Esophagus muscularis mucosa (tissue), 4 donors: ENCODE results near the gene STK10. TPM values are rescaled to one million over a fixed set of nuclear protein-coding genes. Genes with fewer than 3 reads are reported as not detected.

ENCODE experiments used
- DNase-seq: peaks from one replicate; pipeline ENCODE4 v3.0.0-alpha.2; 2017; ENCODE audit errors: extremely low spot score
- H3K27ac ChIP-seq, 4 donors: fragments of 200-600 bp; sonication (generic); replicated peaks in 1 of 4; 1 replicate in 3 of 4; 2 replicates in 1 of 4; pipeline ENCODE4 v1.5.1; 2016 to 2019; ENCODE audit warnings: mild to moderate bottlenecking in 1 of 4
- H3K27me3 ChIP-seq, 4 donors: fragments of 200-600 bp; sonication (generic); one replicate each; pipeline versions ENCODE4 v1.5.1 to v1.6.0; 2016 to 2019
- H3K36me3 ChIP-seq, 4 donors: fragments of 200-600 bp; sonication (generic); one replicate each; pipeline ENCODE4 v1.5.1; 2016 to 2019
- H3K4me1 ChIP-seq, 4 donors: fragments of 200-600 bp; sonication (generic); one replicate each; pipeline ENCODE4 v1.5.1; 2016 to 2019
- H3K4me3 ChIP-seq, 4 donors: fragments of 200-600 bp; sonication (generic); 1 replicate in 2 of 4; 2 replicates in 2 of 4; pipeline ENCODE4 v1.5.1; 2016 to 2019; ENCODE audit warnings: mild to moderate bottlenecking in 4 of 4, moderate library complexity in 1 of 4
- H3K9me3 ChIP-seq, 4 donors: fragments of 200-600 bp; sonication (generic); 1 replicate in 3 of 4; 2 replicates in 1 of 4; pipeline ENCODE4 v1.5.1; 2016 to 2019
- CTCF ChIP-seq, 3 experiments: fragments of 200-600 bp in 2 of 3; fragments of 450-650 bp in 1 of 3; sonication (generic) in 2 of 3; IDR thresholded peaks; one replicate each; pipeline ENCODE4 v1.5.1; 2017 to 2019; ENCODE audit warnings: antibody characterized with exemption in 3 of 3, mild to moderate bottlenecking in 2 of 3, moderate library complexity in 1 of 3
- EP300 ChIP-seq: sonication (generic); formaldehyde crosslinking; IDR thresholded peaks from one replicate; pipeline ENCODE4 v1.6.1; 2017; ENCODE audit warnings: antibody characterized with exemption
- POLR2A ChIP-seq: fragments of 450-650 bp; IDR thresholded peaks from one replicate; pipeline ENCODE4 v1.6.1; 2017; ENCODE audit warnings: antibody characterized with exemption, moderate library complexity, mild to moderate bottlenecking, low read depth
- POLR2AphosphoS5 ChIP-seq, 2 donors: sonication (generic); formaldehyde crosslinking; IDR thresholded peaks; one replicate each; pipeline ENCODE4 v1.6.1; 2017; ENCODE audit warnings: antibody characterized with exemption in 2 of 2
- WGBS: methylation state at CpG from one replicate; pipeline ENCODE4 v1.1.5; 2018; 5-methylcytosine and 5-hydroxymethylcytosine counted together
- intact Hi-C: fragments of 100-400 bp; cut with DNase I; formaldehyde crosslinking; loops from one replicate; pipeline ENCODE4 v1.15.1; 2023
- total RNA-seq, 4 donors: library from RNA; depleted of rRNA; stranded (reverse); fragments of >200 nt; gene quantifications; one replicate each; pipeline versions ENCODE4 v1.1.0 to v1.2.1, GENCODE V29; 2016

The STK10 gene
- total RNA-seq, 4 donors from 2014 or later: 18.8 to 21.8 (median 19.4) TPM

GRCh38 chr5:172111852-172112225, 76.2 kb downstream of the STK10 start:
- H3K4me3 ChIP-seq: no peak overlapping the region
- intact Hi-C loops: no loop called here

GRCh38 chr5:172110921-172111851, 76.8 kb downstream of the STK10 start:
- no peak for TF ChIP-seq EP300
- no peak for TF ChIP-seq CTCF (IDR thresholded peaks at IDR 0.05)
- no peak for TF ChIP-seq POLR2AphosphoS5 (IDR thresholded peaks at IDR 0.05)
- TF ChIP-seq POLR2A: no peak
- no peaks in the 10 kb centered on the region for H3K27me3 ChIP-seq
- 24% methylated on average over 11 of the region's 17 CpGs for WGBS
- H3K4me3 ChIP-seq: peak overlapping the region; percentile 21 to 44 (median 36)
- H3K36me3 ChIP-seq: peaks cover 0 to 16% (median 8%) of the 10 kb centered on the region in 4 donors
- no peaks in the 10 kb centered on the region for H3K9me3 ChIP-seq
- peak overlapping the region; percentile 64 to 80 (median 73) for H3K27ac ChIP-seq
- intact Hi-C loops: no loop called here
- peaks cover 40 to 63% (median 49%) of the 10 kb centered on the region in 4 donors for H3K4me1 ChIP-seq
- no peak for DNase-seq

More at GRCh38 chr5:172111852-172112225, 76.2 kb downstream of the STK10 start:
- peaks cover 0 to 20% (median 13%) of the 10 kb centered on the region in 4 donors for H3K36me3 ChIP-seq
- peak overlapping the region; percentile 64 to 80 (median 73) for H3K27ac ChIP-seq
- H3K9me3 ChIP-seq: no peaks in the 10 kb centered on the region
- no peak for DNase-seq
- TF ChIP-seq EP300 (no peak), POLR2A (no peak), CTCF (IDR thresholded peaks at IDR 0.05) (no peak), POLR2AphosphoS5 (IDR thresholded peaks at IDR 0.05) (no peak)
- peaks cover 35 to 58% (median 43%) of the 10 kb centered on the region in 4 donors for H3K4me1 ChIP-seq
- H3K27me3 ChIP-seq: no peaks in the 10 kb centered on the region

- peaks cover 0 to 14% (median 8%) of the 10 kb centered on the region in 4 donors for H3K36me3 ChIP-seq
- H3K4me3 ChIP-seq: no peak overlapping the region
- no peak for DNase-seq
- H3K4me1 ChIP-seq: peaks cover 40 to 60% (median 49%) of the 10 kb centered on the region in 4 donors
- no peaks in the 10 kb centered on the region for H3K9me3 ChIP-seq
- H3K27ac ChIP-seq: peak overlapping the region; percentile 64 to 80 (median 73)
- 73% methylated on average over 14 of the region's 14 CpGs for WGBS
- no peaks in the 10 kb centered on the region for H3K27me3 ChIP-seq
- intact Hi-C loops: no loop called here
- TF ChIP-seq EP300 (no peak), POLR2AphosphoS5 (IDR thresholded peaks at IDR 0.05) (no peak), POLR2A (no peak), CTCF (IDR thresholded peaks at IDR 0.05) (no peak)
These were observed 77.7 kb downstream of the STK10 start for GRCh38 chr5:172110260-172110815.

- Histone ChIP-seq H3K4me3 (no peak overlapping the region), H3K27me3 (no peaks in the 10 kb centered on the region), H3K36me3 (peaks cover 0 to 16% (median 11%) of the 10 kb centered on the region in 4 donors), H3K27ac (peak overlapping the region in 2 of 4 donors; percentile 78 to 80), H3K4me1 (peaks cover 42 to 55% (median 49%) of the 10 kb centered on the region in 4 donors), H3K9me3 (no peaks in the 10 kb centered on the region)
- no peak for DNase-seq
- WGBS: 73% methylated on average over 8 of the region's 8 CpGs
- intact Hi-C loops: no loop called here
- TF ChIP-seq POLR2AphosphoS5 (IDR thresholded peaks at IDR 0.05) (no peak), POLR2A (no peak), CTCF (IDR thresholded peaks at IDR 0.05) (no peak), EP300 (no peak)
These were observed 78.3 kb downstream of the STK10 start for GRCh38 chr5:172109749-172110148.
